A673 (cell line): ENCODE measurements around the gene CENATAC. TPM values are rescaled to one million over a fixed set of nuclear protein-coding genes. Genes with fewer than 3 reads are reported as not detected.
A peak's percentile ranks its signal among the peaks of the same experiment; 100 is the strongest.
"Not testable (repeated sequence)": the region's sequence is repeated elsewhere in the genome, so short reads cannot be mapped to it uniquely, and the experiment has no call there.

Experiments used
- BruUV-seq: library from RNA; stranded (reverse); fragments of 400-500 nt; replicated peaks from 2 replicates; lab custom pipeline; 2021; lab: Mats Ljungman, UMichigan
- CTCF ChIA-PET: fragments of 300-600 bp; sonication (Branson Sonifier 250); formaldehyde crosslinking; loops from one replicate; lab custom pipeline; 2022; ENCODE audit warnings: antibody characterized with exemption; lab: Charles Lee
- POLR2A ChIA-PET: fragments of 300-600 bp; sonication (Branson Sonifier 250); formaldehyde crosslinking; loops from one replicate; lab custom pipeline; 2022; ENCODE audit warnings: antibody characterized with exemption; ENCODE audit not compliant: low non-redundant PET; lab: Charles Lee
- DNase-seq: peaks from one replicate; pipeline ENCODE4 v3.0.0-alpha.2; 2015; ENCODE audit warnings: low spot score
- H3K27ac ChIP-seq: fragments of 200-600 bp; sonication (generic); 2 replicates; pipeline ENCODE4 v1.5.1; 2016; ENCODE audit warnings: mixed run types, low read depth, mild to moderate bottlenecking, mixed read lengths, antibody characterized with exemption, low read length; ENCODE audit not compliant: poor library complexity, severe bottlenecking
- H3K27me3 ChIP-seq: fragments of 200-600 bp; sonication (generic); replicated peaks from 2 replicates; pipeline ENCODE4 v1.6.1; 2017; ENCODE audit warnings: mixed run types, low read depth, mild to moderate bottlenecking, mixed read lengths, antibody characterized with exemption, low read length; ENCODE audit not compliant: insufficient read depth, poor library complexity
- H3K36me3 ChIP-seq: fragments of 200-600 bp; sonication (generic); 2 replicates; pipeline ENCODE4 v1.6.1; 2016; ENCODE audit warnings: mixed run types, mild to moderate bottlenecking, mixed read lengths, antibody characterized with exemption, low read length; ENCODE audit not compliant: insufficient read depth, poor library complexity, severe bottlenecking
- H3K4me1 ChIP-seq: fragments of 200-600 bp; sonication (generic); 2 replicates; pipeline ENCODE4 v1.6.1; 2017; ENCODE audit warnings: mixed run types, mild to moderate bottlenecking, mixed read lengths, antibody characterized with exemption, low read length; ENCODE audit not compliant: insufficient read depth, poor library complexity, severe bottlenecking
- H3K4me3 ChIP-seq: fragments of 200-600 bp; sonication (generic); 2 replicates; pipeline ENCODE4 v1.5.1; 2016; ENCODE audit warnings: low read depth, mixed run types, mild to moderate bottlenecking, mixed read lengths, low read length; ENCODE audit not compliant: poor library complexity, severe bottlenecking
- H3K9me3 ChIP-seq: fragments of 200-600 bp; sonication (generic); 2 replicates; pipeline ENCODE4 v1.6.1; 2016; ENCODE audit warnings: mixed run types, low read depth, mild to moderate bottlenecking, mixed read lengths, antibody characterized with exemption, low read length; ENCODE audit not compliant: poor library complexity, severe bottlenecking
- EZH2 ChIP-seq: fragments of 200-600 bp; sonication (generic); IDR thresholded peaks from 2 replicates; pipeline ENCODE4 v1.6.1; 2017; ENCODE audit warnings: borderline replicate concordance, low read depth, mild to moderate bottlenecking, mixed read lengths, antibody characterized with exemption, low read length; ENCODE audit not compliant: poor library complexity, severe bottlenecking
- intact Hi-C: fragments of 100-400 bp; cut with micrococcal nuclease; formaldehyde crosslinking; loops from one replicate; pipeline ENCODE4 v1.10.0; 2022; ENCODE audit not compliant: unreplicated experiment
- total RNA-seq: library from RNA; stranded (reverse); gene quantifications from 2 replicates; pipeline ENCODE4 v1.2.3, GENCODE V29; 2021
- TF ChIP-seq, protein P1 (sequence below): fragments of 300-800, 200-600 bp; sonication (generic); conservative IDR thresholded peaks from 2 replicates; pipeline ENCODE4 v1.5.1; 2017; ENCODE audit warnings: low read depth, mild to moderate bottlenecking, antibody characterized with exemption, low read length, moderate library complexity, mixed read lengths

CENATAC gene
- total RNA-seq, 1 experiment from 2014 or later: 57.4 TPM

DNA sequence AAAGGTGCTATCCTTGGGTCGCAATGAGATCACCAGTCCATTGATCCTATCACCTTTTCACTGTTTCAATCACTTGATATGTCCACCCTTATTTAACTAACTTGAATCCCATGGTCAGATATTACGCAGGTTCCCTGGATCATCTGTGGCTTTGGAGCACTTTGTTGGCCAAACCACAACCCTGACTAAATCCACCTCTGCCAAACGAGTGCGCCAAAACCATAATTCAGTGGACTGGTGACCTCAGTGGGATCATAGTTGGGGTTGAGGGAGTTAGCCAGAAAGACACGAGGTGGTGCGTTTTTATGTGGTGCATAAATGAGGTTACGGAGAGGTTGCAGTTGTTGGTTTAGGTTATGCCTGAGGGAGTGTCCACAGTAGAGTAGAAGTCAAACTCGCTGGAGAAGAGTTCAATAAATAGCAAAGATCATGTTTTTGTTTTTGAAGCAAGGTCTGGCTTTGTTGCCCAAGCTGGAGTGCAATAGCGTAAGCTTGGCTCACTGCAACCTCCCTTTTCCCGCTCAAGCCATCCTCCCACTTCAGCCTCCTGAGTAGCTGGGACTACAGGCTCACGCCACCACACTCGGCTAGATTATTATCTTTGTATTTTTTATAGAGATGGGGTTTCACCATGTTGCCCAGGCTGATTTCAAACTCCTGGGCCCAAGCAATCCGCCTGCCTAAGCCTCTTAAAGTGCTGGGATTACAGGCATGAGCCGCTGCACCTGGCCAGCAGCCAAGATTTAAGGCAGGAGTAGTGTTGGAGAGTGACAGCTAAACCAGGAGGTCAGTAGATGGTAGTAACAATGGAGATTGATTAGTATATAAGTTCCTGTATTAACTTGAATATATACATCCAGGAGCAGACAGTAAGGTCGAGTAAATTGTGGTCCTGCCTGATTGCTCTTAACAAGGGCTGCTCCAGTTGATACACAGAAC is 21.9 kb upstream of the CENATAC start:
- H3K4me1 ChIP-seq: peaks cover 7% of the 10 kb centered on the region
- no peaks in the 10 kb centered on the region for H3K27me3 ChIP-seq
- no peak for TF ChIP-seq EZH2
- TF ChIP-seq, protein P1, sequence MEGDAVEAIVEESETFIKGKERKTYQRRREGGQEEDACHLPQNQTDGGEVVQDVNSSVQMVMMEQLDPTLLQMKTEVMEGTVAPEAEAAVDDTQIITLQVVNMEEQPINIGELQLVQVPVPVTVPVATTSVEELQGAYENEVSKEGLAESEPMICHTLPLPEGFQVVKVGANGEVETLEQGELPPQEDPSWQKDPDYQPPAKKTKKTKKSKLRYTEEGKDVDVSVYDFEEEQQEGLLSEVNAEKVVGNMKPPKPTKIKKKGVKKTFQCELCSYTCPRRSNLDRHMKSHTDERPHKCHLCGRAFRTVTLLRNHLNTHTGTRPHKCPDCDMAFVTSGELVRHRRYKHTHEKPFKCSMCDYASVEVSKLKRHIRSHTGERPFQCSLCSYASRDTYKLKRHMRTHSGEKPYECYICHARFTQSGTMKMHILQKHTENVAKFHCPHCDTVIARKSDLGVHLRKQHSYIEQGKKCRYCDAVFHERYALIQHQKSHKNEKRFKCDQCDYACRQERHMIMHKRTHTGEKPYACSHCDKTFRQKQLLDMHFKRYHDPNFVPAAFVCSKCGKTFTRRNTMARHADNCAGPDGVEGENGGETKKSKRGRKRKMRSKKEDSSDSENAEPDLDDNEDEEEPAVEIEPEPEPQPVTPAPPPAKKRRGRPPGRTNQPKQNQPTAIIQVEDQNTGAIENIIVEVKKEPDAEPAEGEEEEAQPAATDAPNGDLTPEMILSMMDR: no peak
- H3K27ac ChIP-seq: no peak overlapping the region
- DNase-seq: peak; percentile 63
- no peaks in the 10 kb centered on the region for H3K9me3 ChIP-seq
- intact Hi-C loops: no loop called here
- BruUV-seq: no TSS peak
- no peaks in the 10 kb centered on the region for H3K36me3 ChIP-seq
- ChIA-PET CTCF (interaction anchor here (0.6 kb wide), 1 partner anchor 382 kb away, joined by 4 read pairs; no protein-coding TSS in a partner anchor), POLR2A (no interaction called here)
- no peak overlapping the region for H3K4me3 ChIP-seq

DNA sequence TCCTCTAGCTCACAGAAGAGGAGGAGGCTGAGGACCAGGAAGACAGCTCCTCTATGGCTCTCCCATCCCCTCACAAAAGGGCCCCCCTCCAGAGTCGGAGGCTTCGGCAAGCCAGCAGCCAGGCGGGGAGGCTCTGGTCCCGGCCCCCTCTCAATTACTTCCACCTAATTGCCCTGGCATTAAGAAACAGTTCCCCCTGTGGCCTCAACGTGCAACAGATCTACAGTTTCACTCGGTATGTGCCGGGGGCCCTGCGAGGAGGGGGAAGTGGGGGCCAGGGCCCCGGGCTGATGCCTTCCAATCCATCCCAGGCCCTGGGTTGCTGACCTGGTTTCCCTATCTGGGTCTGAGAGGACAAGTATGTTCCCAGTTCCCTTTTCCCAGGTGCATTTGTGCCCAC is 18.5 kb upstream of the CENATAC start:
- BruUV-seq: no TSS peak
- ChIA-PET POLR2A (no interaction called here), CTCF (no interaction called here)
- Histone ChIP-seq H3K4me3 (no peak overlapping the region), H3K27ac (no peak overlapping the region), H3K36me3 (no peaks in the 10 kb centered on the region), H3K9me3 (no peaks in the 10 kb centered on the region), H3K27me3 (no peaks in the 10 kb centered on the region), H3K4me1 (peaks cover 7% of the 10 kb centered on the region)
- TF ChIP-seq, protein P1: peak; percentile 31
- no peak for TF ChIP-seq EZH2
- peak; percentile 38 for DNase-seq
- intact Hi-C loops: no loop called here

DNA sequence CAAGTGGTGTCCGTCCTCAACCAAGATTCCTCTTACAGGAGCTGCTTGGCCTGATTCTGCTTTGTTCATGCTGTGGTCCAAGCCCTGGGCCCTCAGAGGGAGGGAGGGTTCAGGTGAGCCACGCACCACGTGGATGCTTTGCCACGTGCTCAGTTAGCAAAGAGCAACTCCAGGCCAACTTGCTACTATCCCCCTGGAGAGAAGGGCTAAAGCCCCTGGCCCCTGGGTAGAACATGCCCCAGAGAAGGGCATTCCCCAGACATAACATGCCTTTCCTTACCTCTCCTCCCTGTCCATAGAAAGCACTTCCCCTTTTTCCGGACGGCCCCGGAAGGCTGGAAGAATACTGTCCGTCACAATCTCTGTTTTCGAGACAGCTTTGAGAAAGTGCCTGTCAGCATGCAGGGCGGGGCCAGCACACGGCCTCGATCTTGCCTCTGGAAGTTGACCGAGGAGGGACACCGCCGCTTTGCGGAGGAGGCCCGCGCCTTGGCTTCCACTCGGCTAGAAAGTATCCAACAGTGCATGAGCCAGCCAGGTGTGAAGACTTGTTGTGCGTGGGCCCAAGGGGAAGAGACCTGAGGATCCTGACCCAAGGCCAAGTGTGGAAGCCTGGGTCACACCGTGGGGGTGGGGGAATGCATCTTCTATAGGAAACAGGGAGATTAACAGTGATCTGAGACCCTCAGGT is 17.6 kb upstream of the CENATAC start:
- Histone ChIP-seq H3K4me3 (no peak overlapping the region), H3K27ac (no peak overlapping the region), H3K9me3 (no peaks in the 10 kb centered on the region), H3K36me3 (no peaks in the 10 kb centered on the region), H3K27me3 (no peaks in the 10 kb centered on the region), H3K4me1 (peaks cover 7% of the 10 kb centered on the region)
- intact Hi-C loops: no loop called here
- no peak for DNase-seq
- no TSS peak for BruUV-seq
- CTCF ChIA-PET: no interaction called here
- TF ChIP-seq EZH2: no peak
- TF ChIP-seq, protein P1: no peak
- POLR2A ChIA-PET: no interaction called here

DNA sequence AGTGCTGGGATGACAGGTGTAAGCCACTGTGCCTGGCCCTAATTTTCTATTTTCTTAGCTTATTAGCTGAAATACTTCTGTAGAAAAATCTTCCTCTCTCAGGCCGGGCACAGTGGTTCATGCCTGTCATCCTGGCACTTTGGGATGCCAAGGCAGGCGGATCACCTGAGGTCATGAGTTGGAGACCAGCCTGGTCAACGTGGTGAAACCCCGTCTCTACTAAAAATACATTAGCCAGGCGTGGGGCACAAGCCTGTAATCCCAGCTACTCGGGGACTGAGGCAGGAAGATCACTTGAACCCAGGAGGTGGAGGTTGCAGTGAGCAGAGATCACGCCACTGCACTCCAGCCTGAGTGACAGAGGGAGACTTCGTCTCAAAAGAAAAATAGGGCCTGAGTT is 13.6 kb upstream of the CENATAC start:
- POLR2A ChIA-PET, H3K4me1 ChIP-seq, H3K27me3 ChIP-seq, H3K4me3 ChIP-seq, H3K36me3 ChIP-seq, BruUV-seq, intact Hi-C loops, CTCF ChIA-PET, DNase-seq, H3K27ac ChIP-seq, H3K9me3 ChIP-seq: not testable (repeated sequence)
